SW480 (cell line): Measurements from ENCODE around the gene CALM3.
A peak's percentile ranks its signal among the peaks of the same experiment; 100 is the strongest.
"Not testable (repeated sequence)": the region's sequence is repeated elsewhere in the genome, so short reads cannot be mapped to it uniquely, and the experiment has no call there.

Source experiments
- DNase-seq: peaks from one replicate; pipeline ENCODE4 v3.0.0-alpha.2; 2016; ENCODE audit warnings: low spot score

The CALM3 gene

DNA sequence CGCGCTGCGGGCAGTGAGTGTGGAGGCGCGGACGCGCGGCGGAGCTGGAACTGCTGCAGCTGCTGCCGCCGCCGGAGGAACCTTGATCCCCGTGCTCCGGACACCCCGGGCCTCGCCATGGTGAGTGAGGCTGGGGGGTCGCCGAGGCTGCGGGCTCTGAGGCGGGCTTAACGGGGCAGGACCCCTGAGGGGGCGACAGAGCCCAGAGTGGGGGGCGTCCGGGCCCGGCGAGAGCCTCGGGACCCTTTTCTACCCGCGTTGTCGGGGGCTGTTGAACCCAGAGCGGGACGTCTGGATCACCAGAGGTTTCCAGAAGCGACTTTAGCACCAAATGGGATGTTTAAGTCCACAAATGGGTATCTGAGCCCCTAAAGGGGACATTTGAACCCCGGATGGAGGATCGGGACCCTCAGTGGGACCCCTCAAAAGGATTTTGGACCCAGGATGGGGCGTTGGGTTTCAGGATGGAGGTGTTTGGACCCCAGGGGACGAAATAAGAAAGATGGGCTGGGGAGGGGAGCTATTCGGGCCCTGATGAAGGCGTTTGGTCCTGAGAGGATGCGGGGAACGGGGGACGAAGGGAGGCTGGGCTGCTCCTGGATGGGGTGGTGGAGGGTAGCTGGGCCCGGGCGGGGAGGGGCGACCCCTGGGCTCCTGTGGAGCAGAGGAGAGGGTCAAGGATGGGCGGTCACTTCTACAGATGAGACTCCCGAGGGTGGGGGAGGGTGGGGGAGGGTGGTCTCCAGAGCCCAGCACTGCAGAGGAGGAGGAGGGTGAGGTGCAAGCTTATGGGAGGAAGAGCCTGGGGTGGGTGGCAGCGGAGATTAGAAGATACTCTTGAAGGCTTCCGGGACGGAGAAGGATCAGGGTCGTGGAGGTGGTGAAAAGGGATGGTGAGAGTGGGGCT, at the start of gene CALM3:
Gene CALM3, plus strand, starts transcription at position 13 of the 907 bp plus-strand sequence. Its CDS starts 105 bp downstream, at position 118.
- no peak for DNase-seq

DNA sequence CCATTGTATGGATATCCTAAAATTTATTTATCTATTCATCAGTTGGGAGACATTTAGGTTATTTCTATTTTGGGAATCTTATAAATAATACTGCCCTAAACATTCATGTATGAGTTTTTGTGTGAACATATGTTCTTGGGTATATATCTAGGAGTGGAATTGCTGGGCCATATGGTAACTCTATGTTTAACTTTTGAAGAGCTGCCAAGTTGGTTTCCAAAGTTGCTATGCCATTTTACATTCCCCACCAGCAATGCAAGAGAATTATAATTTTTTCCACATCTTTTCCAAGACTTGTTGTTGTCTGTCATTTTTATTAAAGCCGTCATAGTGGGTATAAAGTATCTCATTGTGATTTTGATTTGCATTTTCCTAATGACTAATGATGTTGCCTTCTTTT, 48.2 kb upstream of the CALM3 start:
- no peak for DNase-seq

DNA sequence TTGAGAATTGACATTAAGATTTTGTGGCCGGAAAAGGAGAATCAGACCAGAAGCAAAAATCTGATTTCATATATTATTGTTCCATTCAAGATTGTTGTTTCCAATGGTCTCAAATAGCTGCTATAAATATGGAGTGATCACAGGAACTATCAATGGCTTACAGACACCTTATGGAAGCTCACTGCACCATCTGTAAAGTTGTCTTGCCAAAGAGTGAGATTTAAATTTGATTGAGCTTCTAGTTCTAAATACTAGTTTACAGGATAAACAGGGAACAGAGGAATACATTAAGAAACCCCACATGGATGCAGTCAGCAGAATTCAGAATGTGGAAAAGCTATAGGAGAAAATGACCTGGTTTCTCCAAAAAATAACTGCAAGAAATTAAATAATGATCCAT, 47.0 kb upstream of the CALM3 start:
- DNase-seq: no peak

GRCh38 chr19:46555628-46556280, 45.4 kb upstream of the CALM3 start:
- DNase-seq: no peak

DNA sequence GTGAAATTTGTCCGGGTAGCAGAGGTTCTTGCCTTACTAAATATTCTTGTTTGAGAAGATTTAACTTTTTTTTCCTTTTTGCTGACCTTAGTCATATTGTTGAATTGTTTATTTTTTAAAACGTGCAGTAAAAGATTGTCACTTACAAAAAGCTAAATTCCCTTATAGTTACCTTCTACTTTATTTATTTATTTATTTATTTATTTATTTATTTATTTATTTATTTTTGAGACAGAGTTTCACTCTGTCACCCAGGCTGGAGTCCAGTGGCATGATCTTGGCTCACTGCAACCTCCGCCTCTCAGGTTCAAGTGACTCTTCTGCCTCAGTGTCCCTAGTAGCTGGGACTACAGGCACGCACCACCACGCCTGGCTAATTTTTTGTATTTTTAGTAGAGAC, 44.7 kb upstream of the CALM3 start:
- not testable (repeated sequence) for DNase-seq

- no peak for DNase-seq
Measured at GRCh38 chr19:46559203-46559602, 41.9 kb upstream of the CALM3 start.

DNA sequence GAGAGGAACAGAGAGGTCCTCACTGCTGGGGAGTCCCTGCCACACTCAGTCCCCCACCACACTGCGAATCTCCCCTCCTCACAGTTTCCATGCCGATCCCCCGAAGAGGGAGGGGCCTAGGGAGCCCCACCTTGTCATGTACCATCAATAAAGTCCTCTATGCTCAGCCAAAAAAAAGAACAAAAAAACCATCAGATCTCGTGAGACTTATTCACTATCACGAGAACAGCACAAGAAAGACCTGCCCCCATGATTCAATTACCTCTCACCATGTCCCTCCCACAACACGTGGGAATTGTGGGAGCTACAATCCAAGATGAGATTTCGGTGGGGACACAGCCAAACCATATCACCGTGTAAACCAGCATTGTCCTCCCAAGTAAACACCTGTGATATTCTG, 41.5 kb upstream of the CALM3 start:
- not testable (repeated sequence) for DNase-seq

DNA sequence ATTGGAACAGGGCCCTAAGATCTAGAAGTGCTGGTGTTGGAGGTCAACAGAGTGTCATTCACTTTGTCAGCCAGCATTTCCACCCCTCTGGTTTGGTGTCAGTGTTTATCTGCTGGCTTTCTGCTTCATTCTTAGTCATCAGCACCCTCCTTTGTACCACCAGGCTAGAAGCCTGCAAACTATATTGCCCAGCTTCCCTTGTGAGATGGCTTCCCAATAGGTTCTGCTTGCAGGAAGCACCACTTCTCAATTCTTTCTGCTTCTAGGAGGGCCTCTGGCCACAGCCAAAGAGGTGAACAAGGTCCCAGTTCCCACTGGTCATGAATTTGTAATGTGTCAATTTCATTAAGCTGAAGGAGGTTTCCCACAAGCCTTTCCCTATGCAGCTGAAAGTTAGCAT, 36.4 kb upstream of the CALM3 start:
- no peak for DNase-seq

DNA sequence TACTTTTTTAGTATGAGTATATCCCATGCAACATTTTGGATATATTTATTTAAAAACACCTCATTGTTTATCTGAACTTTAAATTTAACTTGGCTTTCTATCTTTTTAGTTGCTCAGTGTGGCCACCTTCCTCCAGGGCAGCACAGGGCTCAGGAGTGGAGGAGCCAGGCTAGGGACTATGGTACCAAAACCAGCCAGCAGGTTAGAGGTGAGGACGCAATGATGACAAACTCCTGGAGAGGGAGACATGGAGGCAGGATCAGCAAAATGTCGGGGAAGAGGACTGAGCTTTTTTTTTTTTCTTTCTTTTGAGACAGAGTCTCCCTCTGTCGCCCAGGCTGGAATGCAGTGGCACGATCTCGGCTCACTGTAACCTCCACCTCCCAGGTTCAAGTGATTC, 29.6 kb upstream of the CALM3 start:
- DNase-seq: peak; percentile 76

- DNase-seq: no peak
Measured at GRCh38 chr19:46573679-46574498, 27.2 kb upstream of the CALM3 start.

DNA sequence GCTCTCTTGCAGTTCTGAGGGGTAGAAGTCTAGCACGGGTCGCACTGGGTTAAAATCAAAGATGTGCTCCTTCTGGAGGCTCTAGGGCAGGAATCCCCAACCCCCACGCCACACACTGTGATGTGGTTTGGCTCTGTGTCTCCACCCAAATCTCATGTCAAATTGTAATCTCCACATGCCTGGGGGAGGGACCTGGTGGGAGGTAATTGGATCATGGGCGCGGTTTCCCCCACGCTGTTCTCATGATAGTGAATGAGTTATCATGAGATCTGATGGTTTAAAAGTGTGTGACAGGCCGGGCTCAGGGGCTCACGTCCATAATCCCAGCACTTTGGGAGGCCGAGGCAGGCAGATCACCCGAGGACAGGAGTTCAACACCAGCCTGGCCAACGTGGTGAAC, 26.6 kb upstream of the CALM3 start:
- DNase-seq: peak; percentile 78

DNA sequence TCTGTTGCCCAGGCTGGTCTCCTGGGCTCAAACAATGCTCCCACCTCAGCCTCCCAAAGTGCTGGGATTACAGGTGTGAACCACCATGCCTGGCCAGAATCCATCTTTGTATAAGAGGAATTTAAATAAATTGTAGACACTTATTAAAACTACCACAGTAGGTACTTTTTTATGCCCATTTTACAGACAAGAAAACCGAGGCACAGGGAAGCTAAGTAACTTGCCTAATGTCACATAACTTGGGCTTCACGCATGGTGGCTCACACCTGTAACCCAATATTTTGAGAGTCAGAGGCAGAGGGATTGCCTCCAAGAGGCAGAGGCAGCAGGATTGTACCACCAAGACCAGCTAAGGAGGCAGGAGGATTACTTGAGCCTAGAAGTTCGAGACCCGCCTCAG, 22.7 kb upstream of the CALM3 start:
- no peak for DNase-seq

GRCh38 chr19:46579361-46579879, 21.7 kb upstream of the CALM3 start:
- DNase-seq: peak; percentile 49

DNA sequence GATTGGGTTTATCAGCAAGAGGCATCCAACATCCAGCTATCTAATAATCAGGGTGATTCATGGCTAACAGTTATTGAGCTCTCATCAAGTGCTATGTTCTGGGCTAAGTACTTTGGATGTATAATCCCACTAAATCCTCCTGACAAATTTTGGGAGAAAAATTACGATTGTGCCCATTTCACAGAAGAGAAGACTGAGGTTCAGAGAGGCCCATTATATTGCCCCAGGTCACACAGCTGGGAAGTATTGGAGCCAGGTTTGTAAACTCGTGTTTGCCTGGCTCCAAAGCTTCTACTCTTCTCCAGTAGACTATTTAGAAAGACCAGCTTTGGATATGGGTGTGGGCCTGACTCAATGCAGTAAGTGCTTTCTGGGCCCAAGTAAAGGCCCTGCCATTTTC, 20.9 kb upstream of the CALM3 start:
- no peak for DNase-seq

DNA sequence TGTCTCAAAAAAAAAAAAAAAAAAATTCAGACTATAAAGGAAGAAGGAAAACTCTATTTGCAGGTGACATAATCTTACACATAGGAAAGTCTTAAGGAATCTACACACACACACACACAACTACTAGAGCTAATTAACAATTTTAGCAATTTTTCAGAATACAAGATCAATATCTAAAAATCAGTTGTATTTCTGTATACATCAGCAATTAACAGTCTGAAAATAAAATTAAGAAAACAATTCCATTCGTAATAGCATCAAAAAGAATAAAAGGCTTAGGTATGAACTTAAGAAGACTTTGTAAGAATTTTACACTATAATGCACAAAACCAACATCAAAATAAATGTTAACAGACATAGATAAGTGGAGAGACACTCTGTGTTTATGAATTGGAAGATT, 15.6 kb upstream of the CALM3 start:
- no peak for DNase-seq

DNA sequence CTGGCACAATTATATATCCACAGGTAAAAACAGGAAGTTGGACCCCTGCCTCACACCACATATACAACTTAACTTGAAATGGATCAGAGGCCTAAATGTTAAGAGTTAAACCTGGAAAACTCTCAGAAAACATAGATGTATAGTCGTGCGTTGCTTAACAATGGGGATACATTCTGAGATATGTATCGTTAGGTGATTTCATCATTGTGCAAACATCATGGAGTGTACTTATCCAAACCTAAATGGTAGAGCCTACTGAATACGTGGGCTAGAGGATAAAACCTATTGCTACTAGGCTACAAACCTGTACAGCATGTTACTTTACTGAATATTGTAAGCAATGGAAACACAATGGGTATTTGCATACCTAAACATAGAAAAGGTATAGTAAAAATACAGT, 14.8 kb upstream of the CALM3 start:
- DNase-seq: no peak

DNA sequence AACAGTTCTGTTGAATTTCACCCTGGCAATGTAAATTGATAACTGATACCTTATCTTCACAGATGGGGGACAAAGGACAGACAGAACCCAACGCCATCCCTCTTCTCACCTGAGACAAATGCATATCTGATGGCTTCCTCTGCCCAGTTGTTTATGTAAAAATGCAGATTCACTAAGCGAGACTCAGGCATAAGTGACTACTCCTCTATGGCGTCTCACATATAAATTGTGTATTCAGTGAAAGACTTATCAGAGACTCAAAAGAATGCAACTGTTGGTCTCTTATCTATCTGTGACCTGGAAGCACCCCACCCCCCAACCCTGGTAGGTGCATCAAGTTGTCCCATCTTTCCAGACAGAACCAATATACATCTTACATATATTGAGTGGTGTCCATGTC, 13.3 kb upstream of the CALM3 start:
- DNase-seq: no peak

DNA sequence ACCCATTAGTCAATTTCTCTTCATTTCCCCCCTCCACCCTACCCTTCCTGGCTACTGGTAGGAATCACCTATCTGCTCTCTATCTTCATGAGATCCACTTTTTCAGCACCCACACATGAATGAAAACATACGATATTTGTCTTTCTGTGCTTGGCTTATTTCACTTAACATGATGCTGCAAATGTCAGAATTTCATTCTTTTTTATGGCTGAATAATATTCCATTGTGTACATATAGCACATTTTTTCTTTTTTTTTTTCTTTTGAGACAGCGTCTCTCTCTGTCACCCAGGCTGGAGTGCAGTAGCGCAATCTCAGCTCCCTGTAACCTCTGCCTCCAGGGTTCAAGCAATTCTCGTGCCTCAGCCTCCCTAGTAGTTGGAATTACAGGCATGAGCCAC, 9.9 kb upstream of the CALM3 start:
- DNase-seq: no peak

DNA sequence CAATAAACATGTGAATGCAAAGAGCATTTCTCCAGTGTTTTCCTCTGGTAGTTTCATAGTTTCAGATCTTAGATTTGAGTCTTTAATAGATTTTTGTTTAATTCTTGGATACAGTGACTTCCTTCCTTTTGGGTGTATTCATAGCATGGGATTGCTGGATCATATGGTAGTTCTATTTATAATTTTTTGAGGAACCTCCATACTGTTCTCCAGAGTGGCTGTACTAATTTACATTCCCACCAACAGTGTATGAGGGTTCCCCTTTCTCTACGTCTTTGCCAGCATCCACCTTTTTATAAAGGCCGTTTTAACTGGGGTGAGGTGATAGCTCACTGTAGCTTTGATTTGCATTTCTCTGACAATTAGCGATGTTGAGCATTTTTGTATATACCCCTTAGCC, 9.3 kb upstream of the CALM3 start:
- DNase-seq: no peak

- DNase-seq: peak; percentile 46
Measured at GRCh38 chr19:46596008-46596407, 5.1 kb upstream of the CALM3 start.

DNA sequence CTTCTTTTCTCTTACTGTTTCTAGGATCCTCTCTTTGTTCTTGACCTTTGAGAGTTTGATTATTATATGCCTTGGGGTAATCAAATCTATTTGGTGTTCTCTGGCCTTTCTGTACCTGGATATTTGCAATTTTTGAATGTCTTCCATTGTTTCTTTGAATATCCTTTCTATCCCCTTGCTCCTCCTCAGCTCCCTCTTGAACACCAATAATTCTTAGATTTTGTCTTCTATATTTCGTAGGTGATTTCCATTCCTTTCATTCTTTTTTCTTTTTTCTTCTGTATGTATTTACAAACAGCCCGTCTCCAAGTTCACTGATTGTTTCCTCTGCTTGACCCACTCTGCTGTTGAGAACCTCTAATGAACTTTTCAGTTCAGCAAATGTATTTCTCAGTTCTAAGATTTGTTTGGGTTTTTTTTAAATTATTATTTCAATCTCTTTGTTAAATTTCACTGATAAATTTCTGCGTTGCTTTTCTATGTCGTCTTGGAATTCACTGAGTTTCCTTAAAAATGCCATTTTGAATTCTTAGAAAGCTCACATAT, 2.7 kb upstream of the CALM3 start:
- no peak for DNase-seq

DNA sequence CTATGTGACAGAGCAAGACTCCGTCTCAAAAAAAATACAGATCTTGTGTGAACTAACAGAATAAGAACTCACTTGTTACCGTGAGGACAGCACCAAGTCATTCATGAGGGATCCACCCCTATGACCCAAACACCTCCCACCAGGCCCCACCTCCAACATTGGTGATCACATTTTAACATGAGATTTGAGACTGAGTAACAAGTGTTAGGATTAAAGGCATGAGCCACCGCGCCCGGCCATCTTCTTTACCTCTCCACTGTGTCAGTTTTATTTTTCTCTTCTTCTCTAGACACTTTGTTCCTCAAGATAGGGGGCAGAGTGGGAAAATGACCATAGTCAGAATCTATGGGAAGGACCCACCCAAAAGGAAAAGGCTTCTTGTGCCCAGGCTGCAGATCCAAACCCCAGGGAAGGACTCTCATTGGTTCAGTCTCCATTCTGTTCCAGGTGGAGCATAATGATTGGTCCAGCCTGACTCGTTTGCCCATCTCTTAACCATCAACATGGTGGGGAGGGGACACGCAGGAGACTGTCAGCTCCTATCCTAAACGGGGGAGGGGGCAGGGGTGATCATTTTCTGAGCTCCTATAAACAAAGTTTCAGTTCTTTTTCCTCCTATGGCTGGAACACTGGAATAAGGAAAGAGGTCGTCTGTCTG, 1.3 kb upstream of the CALM3 start:
- no peak for DNase-seq
